Activated T-helper 2 cell treated with anti-CD3 and anti-CD28 coated beads, Interferon-gamma antibody, Interleukin-2, Interleukin-4, amounts not matched to agents 10 μg/mL and 5 μg/mL and 100 μg/mL, durations not matched to agents 14 hours and 24 hours and 36 hours (primary cell): ENCODE results near the gene IRF3. TPM values are rescaled to one million over a fixed set of nuclear protein-coding genes. Genes with fewer than 3 reads are reported as not detected.

Source experiments
- total RNA-seq: library from RNA; stranded (reverse); gene quantifications from 2 replicates; pipeline ENCODE4 v1.2.3, GENCODE V29; 2022

The IRF3 gene
- total RNA-seq, 1 donor from 2014 or later = 135 TPM

Other genes starting within 250 kb of the IRF3 start
- not detected in 2 replicates for gene PTH2, start 242.4 kb downstream of the IRF3 start, total RNA-seq
- gene GFY, start 240.5 kb downstream of the IRF3 start, total RNA-seq = not detected in 2 replicates
- 0.16 TPM in 1 of 2 replicates, not detected in the other for gene SLC17A7, start 224.3 kb downstream of the IRF3 start, total RNA-seq
- 136 and 138 TPM in 2 replicates for gene PIH1D1, start 214.0 kb downstream of the IRF3 start, total RNA-seq
- gene ALDH16A1, start 212.6 kb downstream of the IRF3 start, total RNA-seq = 26.4 and 32.5 TPM in 2 replicates
- 49.3 and 57.9 TPM in 2 replicates for gene FLT3LG, start 191.6 kb downstream of the IRF3 start, total RNA-seq
- 3,221 and 3,346 TPM in 2 replicates for gene RPL13A, start 178.2 kb downstream of the IRF3 start, total RNA-seq
- gene RPS11, start 169.4 kb downstream of the IRF3 start, total RNA-seq = 2,145 and 2,173 TPM in 2 replicates
- 1.8 and 2.2 TPM in 2 replicates for gene FCGRT, start 153.2 kb downstream of the IRF3 start, total RNA-seq
- gene RCN3, start 137.9 kb downstream of the IRF3 start, total RNA-seq = 3.2 and 3.8 TPM in 2 replicates
- gene NOSIP, start 85.3 kb downstream of the IRF3 start, total RNA-seq = 64.8 and 67.1 TPM in 2 replicates
- gene PRRG2, start 84.5 kb downstream of the IRF3 start, total RNA-seq = 0.83 and 0.84 TPM in 2 replicates
- 34.2 and 34.6 TPM in 2 replicates for gene PRR12, start 74.7 kb downstream of the IRF3 start, total RNA-seq
- gene RRAS, start 25.7 kb downstream of the IRF3 start, total RNA-seq = 4.9 and 6.2 TPM in 2 replicates
- 64.6 and 69.5 TPM in 2 replicates for gene SCAF1, start 23.6 kb downstream of the IRF3 start, total RNA-seq
- gene BCL2L12, start 76 bp upstream of the IRF3 start, total RNA-seq = 66.2 and 72.7 TPM in 2 replicates
- 431 TPM in 2 replicates for gene PRMT1, start 11.4 kb upstream of the IRF3 start, total RNA-seq
- 7.2 and 7.3 TPM in 2 replicates for gene ADM5, start 23.7 kb upstream of the IRF3 start, total RNA-seq
- 2.8 and 2.9 TPM in 2 replicates for gene CPT1C, start 25.3 kb upstream of the IRF3 start, total RNA-seq
- 2.0 and 2.3 TPM in 2 replicates for gene TSKS, start 97.4 kb upstream of the IRF3 start, total RNA-seq
- 61.9 and 65.4 TPM in 2 replicates for gene AP2A1, start 101.1 kb upstream of the IRF3 start, total RNA-seq
- 13.0 and 13.6 TPM in 2 replicates for gene FUZ, start 147.4 kb upstream of the IRF3 start, total RNA-seq
- 44.0 and 49.6 TPM in 2 replicates for gene MED25, start 152.4 kb upstream of the IRF3 start, total RNA-seq
- 127 and 134 TPM in 2 replicates for gene PTOV1, start 185.3 kb upstream of the IRF3 start, total RNA-seq
- gene PNKP, start 201.7 kb upstream of the IRF3 start, total RNA-seq = 111 and 117 TPM in 2 replicates
- gene AKT1S1, start 211.5 kb upstream of the IRF3 start, total RNA-seq = 26.6 and 29.7 TPM in 2 replicates
- gene TBC1D17, start 211.8 kb upstream of the IRF3 start, total RNA-seq = 40.0 and 42.3 TPM in 2 replicates
- 42.3 and 42.4 TPM in 2 replicates for gene IL4I1, start 231.0 kb upstream of the IRF3 start, total RNA-seq